A549 (cell line): ENCODE results near the gene ZNF724.

ENCODE experiments used
- CBX2 ChIP-seq: fragments of 200-600 bp; sonication (generic); IDR thresholded peaks from 2 replicates; pipeline ENCODE4 v1.6.1; 2016; ENCODE audit warnings: low read depth, mild to moderate bottlenecking, borderline replicate concordance
- CEBPB ChIP-seq, 2 experiments: fragments of >200 bp in 1 of 2; sonication (Bioruptor Twin) in 1 of 2; formaldehyde crosslinking in 1 of 2; IDR thresholded peaks; 2 replicates each; pipeline ENCODE4 v1.6.1; 2012 to 2016
- CHD2 ChIP-seq: fragments of 150-350 bp; IDR thresholded peaks from 2 replicates; pipeline ENCODE4 v1.6.1; 2014; ENCODE audit warnings: low read length; ENCODE audit not compliant: partially characterized antibody
- CTCF ChIP-seq: fragments of >200 bp; sonication (Bioruptor Twin); formaldehyde crosslinking; IDR thresholded peaks from 3 replicates; pipeline ENCODE4 v1.5.1; 2016
- GATA3 ChIP-seq: IDR thresholded peaks from 2 replicates; pipeline ENCODE4 v1.6.1; 2012; ENCODE audit warnings: borderline replicate concordance
- JUN ChIP-seq, 2 experiments: fragments of >200 bp; sonication (Bioruptor Twin); formaldehyde crosslinking; IDR thresholded peaks; 2 replicates in 1 of 2; 3 replicates in 1 of 2; pipeline ENCODE4 v1.6.1; 2016 to 2017
- NFE2L2 ChIP-seq: fragments of 150-350 bp; conservative IDR thresholded peaks from 2 replicates; pipeline ENCODE4 v1.6.1; 2014; ENCODE audit warnings: low read length
- POLR2A ChIP-seq: IDR thresholded peaks from 2 replicates; pipeline ENCODE4 v1.6.1; 2012; ENCODE audit warnings: mild to moderate bottlenecking, low read length
- RARB ChIP-seq: fragments of 250-450 bp; sonication (Bioruptor Pico); IDR thresholded peaks from 2 replicates; pipeline ENCODE4 v1.8.0; 2021; ENCODE audit warnings: mild to moderate bottlenecking, moderate library complexity
- ZFP36 ChIP-seq: fragments of 450-650 bp; IDR thresholded peaks from 2 replicates; pipeline ENCODE4 v1.6.1; 2014; ENCODE audit warnings: borderline replicate concordance; ENCODE audit not compliant: partially characterized antibody

GRCh38 chr19:23249911-23250649 is at the start of gene ZNF724:
- no peak for TF ChIP-seq CTCF
- TF ChIP-seq POLR2A: no peak; the same call in 1 of the 2 replicates
- no peak for TF ChIP-seq CHD2
- TF ChIP-seq RARB (CRISPR knock-in tag): no peak
- TF ChIP-seq JUN (IDR thresholded peaks at IDR 0.05): 0 out of 5 replicates have a peak, but pooled peaks of 1 of the 2 experiments have one; percentile 35
- no peak for TF ChIP-seq CEBPB (IDR thresholded peaks at IDR 0.05)
- no peak for TF ChIP-seq NFE2L2
- TF ChIP-seq GATA3: no peak
- TF ChIP-seq CBX2: no peak
- TF ChIP-seq ZFP36: no peak
